HEK293 (cell line): Measurements from ENCODE around the gene ATP6V1F.
A peak's percentile ranks its signal among the peaks of the same experiment; 100 is the strongest.

Experiments used
- CTCF ChIA-PET: fragments of 350-600 bp; formaldehyde crosslinking; extraction: SDS; loops from one replicate; lab custom pipeline; 2021; ENCODE audit warnings: antibody characterized with exemption; lab: Yijun Ruan, JAX
- POLR2A ChIA-PET: fragments of 300-600 bp; formaldehyde crosslinking; extraction: SDS; loops from one replicate; lab custom pipeline; 2020; ENCODE audit warnings: antibody characterized with exemption, inconsistent platforms; lab: Yijun Ruan, JAX
- H3K27ac ChIP-seq: fragments of 200-500 bp; sonication (Bioruptor generic); 2 replicates; pipeline ENCODE4 v1.5.1; 2014; ENCODE audit warnings: low read depth, low read length, control low read depth, inconsistent platforms; ENCODE audit errors: extremely low read depth
- H3K36me3 ChIP-seq, 2 experiments: fragments of 200-500 bp in 1 of 2; sonication (Bioruptor generic) in 1 of 2; 1 replicate in 1 of 2; 2 replicates in 1 of 2; pipeline ENCODE4 v1.5.1; 2014 to 2017; ENCODE audit warnings: inconsistent platforms in 2 of 2, low read length in 2 of 2; ENCODE audit not compliant: control insufficient read depth in 2 of 2, insufficient read depth in 1 of 2
- H3K4me1 ChIP-seq: fragments of 200-500 bp; sonication (Bioruptor generic); 2 replicates; pipeline ENCODE4 v1.5.1; 2014; ENCODE audit warnings: mild to moderate bottlenecking, low read length, inconsistent platforms; ENCODE audit not compliant: control insufficient read depth, insufficient read depth
- H3K4me3 ChIP-seq: 2 replicates; pipeline ENCODE4 v1.5.1; 2011; ENCODE audit warnings: low read depth, mild to moderate bottlenecking, control low read depth, low read length, moderate library complexity
- H3K9me3 ChIP-seq: fragments of 200-500 bp; sonication (Bioruptor generic); 2 replicates; pipeline ENCODE4 v1.5.1; 2014; ENCODE audit warnings: low read depth, low read length, inconsistent platforms; ENCODE audit not compliant: control insufficient read depth, insufficient read depth
- ATF2 ChIP-seq: fragments of 450-650 bp; formaldehyde crosslinking; IDR thresholded peaks from 2 replicates; pipeline ENCODE4 v1.5.1; 2016; ENCODE audit warnings: missing biosample characterization, missing genetic modification characterization, low read depth
- GLIS2 ChIP-seq: fragments of 450-650 bp; formaldehyde crosslinking; IDR thresholded peaks from 2 replicates; pipeline ENCODE4 v1.5.1; 2016; ENCODE audit warnings: missing biosample characterization, missing genetic modification characterization
- KLF1 ChIP-seq: fragments of 450-650 bp; formaldehyde crosslinking; IDR thresholded peaks from 2 replicates; pipeline ENCODE4 v1.5.1; 2016; ENCODE audit warnings: missing biosample characterization, missing genetic modification characterization
- OSR2 ChIP-seq: fragments of 450-650 bp; formaldehyde crosslinking; IDR thresholded peaks from 2 replicates; pipeline ENCODE4 v1.5.1; 2016; ENCODE audit warnings: missing biosample characterization, missing genetic modification characterization
- ZBTB20 ChIP-seq: fragments of 450-650 bp; formaldehyde crosslinking; IDR thresholded peaks from 2 replicates; pipeline ENCODE4 v1.5.1; 2016; ENCODE audit warnings: missing biosample characterization, missing genetic modification characterization
- ZEB2 ChIP-seq: fragments of 450-650 bp; formaldehyde crosslinking; IDR thresholded peaks from 2 replicates; pipeline ENCODE4 v1.5.1; 2016; ENCODE audit warnings: missing biosample characterization, missing genetic modification characterization
- ZNF132 ChIP-seq: fragments of 450-650 bp; formaldehyde crosslinking; IDR thresholded peaks from 2 replicates; pipeline ENCODE4 v1.5.1; 2017; ENCODE audit warnings: missing biosample characterization, missing genetic modification characterization, borderline replicate concordance
- ZNF138 ChIP-seq: fragments of 450-650 bp; formaldehyde crosslinking; IDR thresholded peaks from 2 replicates; pipeline ENCODE4 v1.5.1; 2016; ENCODE audit warnings: missing biosample characterization, missing genetic modification characterization, borderline replicate concordance
- ZNF174 ChIP-seq: fragments of 450-650 bp; formaldehyde crosslinking; IDR thresholded peaks from 2 replicates; pipeline ENCODE4 v1.5.0; 2017; ENCODE audit warnings: missing biosample characterization, mild to moderate bottlenecking, missing genetic modification characterization
- ZNF23 ChIP-seq: fragments of 450-650 bp; formaldehyde crosslinking; IDR thresholded peaks from 2 replicates; pipeline ENCODE4 v1.5.1; 2016; ENCODE audit warnings: missing biosample characterization, missing genetic modification characterization, borderline replicate concordance
- ZNF48 ChIP-seq: fragments of 450-650 bp; formaldehyde crosslinking; IDR thresholded peaks from 2 replicates; pipeline ENCODE4 v1.5.1; 2016; ENCODE audit warnings: missing biosample characterization, missing genetic modification characterization
- ZNF623 ChIP-seq: fragments of 450-650 bp; formaldehyde crosslinking; IDR thresholded peaks from 2 replicates; pipeline ENCODE4 v1.5.1; 2016; ENCODE audit warnings: missing biosample characterization, missing genetic modification characterization
- ZNF624 ChIP-seq: fragments of 450-650 bp; formaldehyde crosslinking; IDR thresholded peaks from 2 replicates; pipeline ENCODE4 v1.5.1; 2017; ENCODE audit warnings: missing biosample characterization, missing genetic modification characterization
- ZNF777 ChIP-seq: fragments of 450-650 bp; formaldehyde crosslinking; IDR thresholded peaks from 2 replicates; pipeline ENCODE4 v1.5.1; 2017; ENCODE audit warnings: missing biosample characterization, missing genetic modification characterization, borderline replicate concordance
- ZNF785 ChIP-seq: fragments of 450-650 bp; formaldehyde crosslinking; IDR thresholded peaks from 2 replicates; pipeline ENCODE4 v1.5.1; 2016; ENCODE audit warnings: missing biosample characterization, missing genetic modification characterization
- ZNF792 ChIP-seq: fragments of 450-650 bp; formaldehyde crosslinking; IDR thresholded peaks from 2 replicates; pipeline ENCODE4 v1.5.1; 2016; ENCODE audit warnings: missing biosample characterization, missing genetic modification characterization
- TF ChIP-seq, protein P1 (sequence below): fragments of 450-650 bp; formaldehyde crosslinking; conservative IDR thresholded peaks from 2 replicates; pipeline ENCODE4 v1.5.1; 2016; ENCODE audit warnings: low read depth, missing biosample characterization, missing genetic modification characterization
- TF ChIP-seq, protein P2 (sequence below): fragments of 450-650 bp; formaldehyde crosslinking; IDR thresholded peaks from 2 replicates; pipeline ENCODE4 v1.5.1; 2016; ENCODE audit warnings: missing biosample characterization, missing genetic modification characterization

Gene ATP6V1F

DNA sequence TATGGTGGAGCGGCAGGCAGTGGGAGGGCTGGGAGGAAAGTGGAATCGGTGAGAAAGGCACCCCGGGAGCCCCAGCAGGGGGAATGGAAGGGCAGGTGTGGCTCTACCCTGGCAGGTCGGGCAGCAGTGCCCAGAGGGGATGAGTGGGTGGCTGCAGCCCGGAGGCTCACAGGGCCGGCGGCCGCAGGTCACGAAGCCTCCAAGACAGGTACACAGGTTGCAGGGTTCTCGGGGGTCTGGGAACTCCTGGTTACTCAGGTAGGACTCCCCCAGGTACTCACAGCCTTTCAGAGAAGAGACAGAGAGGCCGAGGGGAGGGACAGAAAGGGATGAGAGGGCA, 26.1 kb downstream of the ATP6V1F start:
- H3K4me1 ChIP-seq = no peaks in the 10 kb centered on the region
- no peak overlapping the region for H3K4me3 ChIP-seq
- H3K36me3 ChIP-seq = no peaks in the 10 kb centered on the region
- POLR2A ChIA-PET = no interaction called here
- H3K27ac ChIP-seq = no peak overlapping the region
- CTCF ChIA-PET = interaction anchor here (0.6 kb wide), 1 partner anchor 16 kb away, joined by 4 read pairs; no protein-coding TSS in a partner anchor
- no peaks in the 10 kb centered on the region for H3K9me3 ChIP-seq
- TF ChIP-seq OSR2 (tag by site-specific recombination) (no peak), ZNF138 (tag by site-specific recombination) (no peak), ZBTB20 (peak; percentile 29; the same call in 1 of the 2 replicates), ZNF777 (tag by site-specific recombination) (no peak), ZNF174 (no peak), ATF2 (no peak), GLIS2 (tag by site-specific recombination) (peak; percentile 28; the same call in 1 of the 2 replicates)
- TF ChIP-seq, all 188 proteins: peak for 2

DNA sequence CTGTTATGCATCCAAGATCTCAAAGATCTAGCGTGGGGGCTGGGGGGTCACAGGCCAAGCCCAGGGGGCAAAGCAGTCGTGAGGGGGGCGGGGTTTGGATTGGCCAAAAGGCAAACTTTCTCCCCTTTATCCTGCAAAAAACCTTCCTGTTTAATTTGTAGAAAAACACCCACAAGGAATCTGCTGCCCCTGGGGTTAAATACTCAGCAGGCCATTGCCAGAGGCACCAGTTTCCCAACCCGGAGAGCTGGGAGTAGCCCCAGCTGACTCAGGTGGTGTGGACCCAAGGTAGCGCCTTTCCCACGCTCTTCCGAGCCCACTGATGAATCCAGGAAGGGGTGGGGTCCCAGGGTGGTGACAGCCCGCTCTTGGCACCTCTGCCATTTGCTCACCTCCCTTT, 26.5 kb downstream of the ATP6V1F start:
- CTCF ChIA-PET = interaction anchor here (0.6 to 1.0 kb wide), 2 partner anchors 15 to 202 kb away, joined by 3 to 4 read pairs; no protein-coding TSS in a partner anchor
- Histone ChIP-seq H3K9me3 (no peaks in the 10 kb centered on the region), H3K4me1 (no peaks in the 10 kb centered on the region), H3K36me3 (no peaks in the 10 kb centered on the region), H3K27ac (no peak overlapping the region), H3K4me3 (no peak overlapping the region)
- POLR2A ChIA-PET = no interaction called here
- TF ChIP-seq GLIS2 (tag by site-specific recombination) = peak; percentile 4; the same call in 1 of the 2 replicates
- TF ChIP-seq ZNF624 (tag by site-specific recombination) = no peak
- peak; percentile 28; the same call in 1 of the 2 replicates for TF ChIP-seq KLF1 (tag by site-specific recombination)
- TF ChIP-seq, protein P1, sequence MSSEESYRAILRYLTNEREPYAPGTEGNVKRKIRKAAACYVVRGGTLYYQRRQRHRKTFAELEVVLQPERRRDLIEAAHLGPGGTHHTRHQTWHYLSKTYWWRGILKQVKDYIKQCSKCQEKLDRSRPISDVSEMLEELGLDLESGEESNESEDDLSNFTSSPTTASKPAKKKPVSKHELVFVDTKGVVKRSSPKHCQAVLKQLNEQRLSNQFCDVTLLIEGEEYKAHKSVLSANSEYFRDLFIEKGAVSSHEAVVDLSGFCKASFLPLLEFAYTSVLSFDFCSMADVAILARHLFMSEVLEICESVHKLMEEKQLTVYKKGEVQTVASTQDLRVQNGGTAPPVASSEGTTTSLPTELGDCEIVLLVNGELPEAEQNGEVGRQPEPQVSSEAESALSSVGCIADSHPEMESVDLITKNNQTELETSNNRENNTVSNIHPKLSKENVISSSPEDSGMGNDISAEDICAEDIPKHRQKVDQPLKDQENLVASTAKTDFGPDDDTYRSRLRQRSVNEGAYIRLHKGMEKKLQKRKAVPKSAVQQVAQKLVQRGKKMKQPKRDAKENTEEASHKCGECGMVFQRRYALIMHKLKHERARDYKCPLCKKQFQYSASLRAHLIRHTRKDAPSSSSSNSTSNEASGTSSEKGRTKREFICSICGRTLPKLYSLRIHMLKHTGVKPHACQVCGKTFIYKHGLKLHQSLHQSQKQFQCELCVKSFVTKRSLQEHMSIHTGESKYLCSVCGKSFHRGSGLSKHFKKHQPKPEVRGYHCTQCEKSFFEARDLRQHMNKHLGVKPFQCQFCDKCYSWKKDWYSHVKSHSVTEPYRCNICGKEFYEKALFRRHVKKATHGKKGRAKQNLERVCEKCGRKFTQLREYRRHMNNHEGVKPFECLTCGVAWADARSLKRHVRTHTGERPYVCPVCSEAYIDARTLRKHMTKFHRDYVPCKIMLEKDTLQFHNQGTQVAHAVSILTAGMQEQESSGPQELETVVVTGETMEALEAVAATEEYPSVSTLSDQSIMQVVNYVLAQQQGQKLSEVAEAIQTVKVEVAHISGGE (tag by site-specific recombination) = no peak
- TF ChIP-seq ZEB2 = no peak
- no peak for TF ChIP-seq ZNF132 (tag by site-specific recombination)
- TF ChIP-seq ZNF48 (tag by site-specific recombination) = no peak
- TF ChIP-seq ZNF785 (tag by site-specific recombination) = no peak
- no peak for TF ChIP-seq ZNF23 (tag by site-specific recombination)
- TF ChIP-seq ZNF792 (tag by site-specific recombination) = no peak
- TF ChIP-seq ZNF623 (tag by site-specific recombination) = no peak
- TF ChIP-seq, protein P2, sequence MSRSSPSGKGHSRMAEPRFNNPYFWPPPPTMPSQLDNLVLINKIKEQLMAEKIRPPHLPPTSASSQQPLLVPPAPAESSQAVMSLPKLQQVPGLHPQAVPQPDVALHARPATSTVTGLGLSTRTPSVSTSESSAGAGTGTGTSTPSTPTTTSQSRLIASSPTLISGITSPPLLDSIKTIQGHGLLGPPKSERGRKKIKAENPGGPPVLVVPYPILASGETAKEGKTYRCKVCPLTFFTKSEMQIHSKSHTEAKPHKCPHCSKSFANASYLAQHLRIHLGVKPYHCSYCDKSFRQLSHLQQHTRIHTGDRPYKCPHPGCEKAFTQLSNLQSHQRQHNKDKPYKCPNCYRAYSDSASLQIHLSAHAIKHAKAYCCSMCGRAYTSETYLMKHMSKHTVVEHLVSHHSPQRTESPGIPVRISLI (tag by site-specific recombination) = no peak
